HG03196 (cell line): ENCODE measurements around the gene GTF2F2.

Experiments used
- ATAC-seq: cut with Tn5 transposase; IDR thresholded peaks from one replicate; pipeline ENCODE4 v1.9.1; 2021; ENCODE audit not compliant: unreplicated experiment

The GTF2F2 gene

GRCh38 chr13:45332831-45333219, 212.5 kb downstream of the GTF2F2 start:
- no peak for ATAC-seq

- ATAC-seq = no peak
Measured at GRCh38 chr13:45333251-45333976, 213.1 kb downstream of the GTF2F2 start.
